Tracheal epithelial cell (primary cell): ENCODE data around the gene STAMBPL1. TPM values are rescaled to one million over a fixed set of nuclear protein-coding genes. Genes with fewer than 3 reads are reported as not detected.

ENCODE experiments used
- total RNA-seq: library from RNA; depleted of rRNA; stranded (reverse); fragments of >200 nt; gene quantifications from 2 replicates; pipeline ENCODE4 v1.2.1, GENCODE V29; 2014

Gene STAMBPL1
- 3.0 and 3.9 TPM in 2 replicates for total RNA-seq

GRCh38 chr10:88879534-88880281 is at the start of gene STAMBPL1:
TSS of gene STAMBPL1 (plus strand) at chr10:88880245. CDS start at chr10:88901709, 21,464 bp downstream.

GRCh38 chr10:88851706-88852105 is 28.3 kb upstream of the STAMBPL1 start, which contains the start of gene ANKRD22:
TSS of gene ANKRD22 (minus strand) at chr10:88851844. CDS start at chr10:88851607, 237 bp downstream.

GRCh38 chr10:88952647-88953111 is 72.6 kb downstream of the STAMBPL1 start, which contains the start of gene ACTA2:
TSS of gene ACTA2 (minus strand) at chr10:88952773. CDS start at chr10:88948930, 3,843 bp downstream.

Other genes with a start within 250 kb of the STAMBPL1 start
- not detected in 2 replicates for gene LIPF, start 215.8 kb upstream of the STAMBPL1 start, total RNA-seq
- 0.43 and 0.48 TPM in 2 replicates for gene LIPK, start 174.0 kb upstream of the STAMBPL1 start, total RNA-seq
- gene LIPN, start 120.2 kb upstream of the STAMBPL1 start, total RNA-seq: not detected in 2 replicates
- gene LIPM, start 77.5 kb upstream of the STAMBPL1 start, total RNA-seq: not detected in 2 replicates
- gene ANKRD22, start 28.4 kb upstream of the STAMBPL1 start, total RNA-seq: 9.2 and 10.1 TPM in 2 replicates
- gene ACTA2, start 72.5 kb downstream of the STAMBPL1 start, total RNA-seq: 11.6 and 15.3 TPM in 2 replicates
- gene FAS, start 110.6 kb downstream of the STAMBPL1 start, total RNA-seq: 40.1 and 46.3 TPM in 2 replicates